Astrocyte of the cerebellum (primary cell): ENCODE data around the gene C2orf68.
"Not testable (repeated sequence)": the region's sequence is repeated elsewhere in the genome, so short reads cannot be mapped to it uniquely, and the experiment has no call there.

ENCODE experiments used
- DNase-seq: peaks from one replicate; pipeline ENCODE4 v3.0.0-alpha.2; 2011; ENCODE audit warnings: low read depth
- H3K4me3 ChIP-seq: 2 replicates; pipeline ENCODE4 v1.5.1; 2011; ENCODE audit warnings: mild to moderate bottlenecking, low read depth, low read length, moderate library complexity
- in situ Hi-C: cut with HindIII; loops from 2 replicates; pipeline ENCODE4 v1.10.0; 2017; ENCODE audit warnings: low sequenced_read_pairs
- TF ChIP-seq, protein P1 (sequence below): IDR thresholded peaks from 2 replicates; pipeline ENCODE4 v1.5.1; 2012; ENCODE audit warnings: low read length, low read depth, moderate library complexity, mild to moderate bottlenecking; ENCODE audit errors: missing control alignments

C2orf68 gene

GRCh38 chr2:85635011-85635410 lies 23.1 kb upstream of the C2orf68 start:
- TF ChIP-seq, protein P1, sequence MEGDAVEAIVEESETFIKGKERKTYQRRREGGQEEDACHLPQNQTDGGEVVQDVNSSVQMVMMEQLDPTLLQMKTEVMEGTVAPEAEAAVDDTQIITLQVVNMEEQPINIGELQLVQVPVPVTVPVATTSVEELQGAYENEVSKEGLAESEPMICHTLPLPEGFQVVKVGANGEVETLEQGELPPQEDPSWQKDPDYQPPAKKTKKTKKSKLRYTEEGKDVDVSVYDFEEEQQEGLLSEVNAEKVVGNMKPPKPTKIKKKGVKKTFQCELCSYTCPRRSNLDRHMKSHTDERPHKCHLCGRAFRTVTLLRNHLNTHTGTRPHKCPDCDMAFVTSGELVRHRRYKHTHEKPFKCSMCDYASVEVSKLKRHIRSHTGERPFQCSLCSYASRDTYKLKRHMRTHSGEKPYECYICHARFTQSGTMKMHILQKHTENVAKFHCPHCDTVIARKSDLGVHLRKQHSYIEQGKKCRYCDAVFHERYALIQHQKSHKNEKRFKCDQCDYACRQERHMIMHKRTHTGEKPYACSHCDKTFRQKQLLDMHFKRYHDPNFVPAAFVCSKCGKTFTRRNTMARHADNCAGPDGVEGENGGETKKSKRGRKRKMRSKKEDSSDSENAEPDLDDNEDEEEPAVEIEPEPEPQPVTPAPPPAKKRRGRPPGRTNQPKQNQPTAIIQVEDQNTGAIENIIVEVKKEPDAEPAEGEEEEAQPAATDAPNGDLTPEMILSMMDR: no peak
- no peak for DNase-seq
- H3K4me3 ChIP-seq: no peak overlapping the region
- in situ Hi-C loops: no loop called here

- TF ChIP-seq, protein P1: no peak
- in situ Hi-C loops: no loop called here
- no peak for DNase-seq
- no peak overlapping the region for H3K4me3 ChIP-seq
Observed at GRCh38 chr2:85631316-85631715, 19.4 kb upstream of the C2orf68 start.

DNA sequence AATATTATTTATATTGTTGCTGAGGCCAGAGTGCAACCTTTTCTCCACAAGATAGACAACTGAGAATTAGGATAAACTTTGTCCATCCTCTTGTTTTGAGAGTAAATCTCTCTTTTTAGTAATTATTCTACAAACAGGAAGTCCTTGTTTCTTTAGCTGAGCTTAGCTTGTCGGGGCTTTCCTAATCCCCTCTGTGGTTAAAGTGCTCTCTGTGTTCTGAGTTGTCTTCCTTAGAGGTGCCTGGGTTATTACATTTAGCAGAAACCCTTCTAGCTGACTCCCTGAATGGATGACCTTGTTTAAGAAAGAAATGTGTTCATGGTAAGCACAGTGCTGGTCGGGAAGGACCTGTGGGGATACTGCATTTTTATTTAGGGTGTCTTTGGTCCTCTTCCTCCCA lies 16.8 kb upstream of the C2orf68 start:
- TF ChIP-seq, protein P1: no peak
- no peak for DNase-seq
- in situ Hi-C loops: no loop called here
- H3K4me3 ChIP-seq: no peak overlapping the region

DNA sequence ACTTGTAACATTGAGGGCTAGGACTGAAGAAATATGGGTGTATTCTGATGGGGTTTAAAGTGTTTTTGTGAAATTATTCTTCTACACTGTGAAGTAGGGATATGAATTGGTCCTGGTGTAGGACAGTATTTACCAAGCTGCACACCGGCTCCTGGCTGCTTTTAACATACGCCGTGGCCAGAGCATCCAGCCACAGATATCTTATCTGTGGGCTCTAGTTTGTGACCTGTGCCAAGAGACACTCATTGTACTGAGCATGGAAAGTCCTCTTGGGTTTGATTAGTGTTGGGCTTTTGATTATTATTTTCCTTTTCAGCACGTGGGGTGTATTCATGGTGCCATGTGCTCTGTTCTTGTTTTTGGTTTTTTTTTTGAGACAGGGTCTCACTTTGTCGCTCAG lies 12.1 kb upstream of the C2orf68 start:
- DNase-seq: no peak
- in situ Hi-C loops: no loop called here
- TF ChIP-seq, protein P1: no peak
- no peak overlapping the region for H3K4me3 ChIP-seq

- no peak overlapping the region for H3K4me3 ChIP-seq
- in situ Hi-C loops: no loop called here
- TF ChIP-seq, protein P1: no peak
- DNase-seq: no peak
Observed at GRCh38 chr2:85621338-85621737, 9.5 kb upstream of the C2orf68 start.

DNA sequence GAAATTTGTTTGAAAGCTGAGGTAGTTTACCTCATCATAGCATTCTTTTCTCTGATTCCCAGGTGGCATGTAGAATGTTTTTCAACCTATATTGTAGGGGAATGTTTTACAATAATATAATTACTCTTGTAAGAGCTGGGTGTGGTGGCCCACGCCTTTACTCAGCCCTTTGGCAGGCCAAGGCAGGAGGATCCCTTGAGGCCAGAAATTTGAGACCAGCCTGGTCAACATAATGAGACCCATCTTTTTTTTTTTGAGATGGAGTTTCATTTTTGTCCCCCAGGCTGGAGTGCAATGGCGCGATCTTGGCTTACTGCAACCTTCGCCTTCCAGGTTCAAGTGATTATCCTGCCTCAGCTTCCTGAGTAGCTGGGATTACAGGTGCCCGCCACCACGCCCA lies 7.8 kb upstream of the C2orf68 start:
- in situ Hi-C loops: no loop called here
- no peak for DNase-seq
- TF ChIP-seq, protein P1: no peak
- H3K4me3 ChIP-seq: no peak overlapping the region

DNA sequence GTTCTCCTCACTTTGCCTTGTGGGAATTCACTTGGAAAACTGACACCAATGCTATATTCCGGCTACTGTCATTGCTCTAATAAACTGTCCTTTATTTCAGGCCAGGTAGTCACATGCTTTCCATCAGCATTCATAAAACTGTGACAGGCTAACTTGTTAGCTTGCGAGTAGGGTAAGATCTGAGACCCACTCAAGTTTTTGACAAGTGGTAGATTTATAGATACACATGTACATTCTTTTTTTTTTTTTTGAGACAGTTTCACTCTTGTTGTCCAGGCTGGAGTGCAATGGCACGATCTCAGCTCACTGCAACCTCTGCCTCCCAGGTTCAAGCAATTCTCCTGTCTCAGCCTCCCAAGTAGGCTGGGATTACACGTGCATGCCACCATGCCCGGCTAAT lies 5.9 kb upstream of the C2orf68 start:
- H3K4me3 ChIP-seq, in situ Hi-C loops, DNase-seq: not testable (repeated sequence)
